ENCODE results near the gene AATK. TPM values are rescaled to one million over a fixed set of nuclear protein-coding genes. Genes with fewer than 3 reads are reported as not detected.
A peak's percentile ranks its signal among the peaks of the same experiment; 100 is the strongest.

The AATK gene
- total and polyA plus RNA-seq, 9 of the 15 experiments (the other 6 are each of a cell fraction or from before 2014, with no cell fraction given): 0.11 to 0.55 (median 0.38) TPM; not detected in 5

DNA sequence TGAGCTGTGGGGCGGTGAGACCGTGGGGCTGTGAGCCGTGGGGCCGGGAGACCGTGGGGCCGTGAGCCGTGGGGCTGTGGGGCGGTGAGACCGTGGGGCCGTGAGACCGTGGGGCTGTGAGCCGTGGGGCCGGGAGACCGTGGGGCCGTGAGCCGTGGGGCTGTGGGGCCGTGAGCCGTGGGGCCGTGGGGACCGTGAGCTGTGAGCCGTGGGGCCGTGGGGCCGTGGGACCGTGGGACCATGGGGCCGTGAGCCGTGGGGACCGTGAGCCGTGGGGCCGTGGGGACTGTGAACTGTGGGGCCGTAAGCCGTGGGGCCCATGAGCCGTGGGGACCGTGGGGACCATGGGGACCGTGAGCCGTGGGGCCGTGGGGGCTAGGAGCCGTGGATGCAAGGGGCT is 25.3 kb downstream of the AATK start:
- no peak for ATAC-seq
- Histone ChIP-seq H3K79me2 (ENCODE audit: control insufficient read depth, insufficient read depth, low read length) (no peaks in the 10 kb centered on the region), H3K9ac (ENCODE audit: insufficient read depth in 1 of 2, low read depth in 2 of 2, low read length in 2 of 2) (no peak overlapping the region), H3K4me3 (no peak overlapping the region), H3K27me3 (ENCODE audit: control insufficient read depth in 2 of 2, insufficient read depth in 2 of 2, low read length in 2 of 2) (peaks cover 0 to 16% of the 10 kb centered on the region in 2 experiments; a peak in 2 of 5 replicates), H3K9me1 (ENCODE audit: control insufficient read depth, insufficient read depth, low read length) (no peaks in the 10 kb centered on the region), H3K9me3 (replicated peaks; ENCODE audit: control insufficient read depth, insufficient read depth, low read depth, low read length) (peaks cover 2% of the 10 kb centered on the region; the same call in 1 of the 2 replicates), H2AFZ (ENCODE audit: low read depth, low read length) (no peak overlapping the region), H3K4me1 (replicated peaks in 1 of 2; ENCODE audit: control insufficient read depth in 2 of 2, insufficient read depth in 2 of 2, low read length in 2 of 2) (peaks cover 9 to 41% of the 10 kb centered on the region in 2 experiments; a peak in 3 of 5 replicates), H3K27ac (ENCODE audit: extremely low read depth, low read depth, low read length) (no peak overlapping the region), H3K36me3 (ENCODE audit: control insufficient read depth, insufficient read depth, low read length) (no peaks in the 10 kb centered on the region), H4K20me1 (replicated peaks; ENCODE audit: control insufficient read depth, insufficient read depth, low read length) (no peaks in the 10 kb centered on the region), H3K4me2 (ENCODE audit: insufficient read depth, low read length) (no peak overlapping the region)
- ChIA-PET CTCF (ENCODE audit: low intra/inter-chr PET ratio) (no interaction called here), POLR2A (interaction anchor here (1.4 kb wide), 1 partner anchor 9 kb away, joined by 6 read pairs; no protein-coding TSS in a partner anchor)
- 22% methylated on average over 18 of the region's 37 CpGs for WGBS (ENCODE audit: insufficient coverage, low coverage, missing lambda C conversion rate)
- TF ChIP-seq ZNF764 (CRISPR knock-in tag; IDR thresholded peaks at IDR 0.05; ENCODE audit: low read depth): no peak
- peak; percentile 94 for TF ChIP-seq SAFB (IDR thresholded peaks at IDR 0.05; ENCODE audit: borderline replicate concordance, low read depth, low read length)
- no TSS peak for BruUV-seq (replicated peaks)
- no peak for DNase-seq (ENCODE audit: extremely low read depth in 1 of 4, low spot score in 3 of 4)
- in situ Hi-C loops (cut with MboI): loop anchor here (25.0 kb wide), 1 partner anchor 97 kb away; the partner anchor contains the start of genes NDUFAF8 and TEPSIN
- intact Hi-C loops (cut with micrococcal nuclease): loop anchor here (5.0 kb wide), 1 partner anchor 87 kb away; no protein-coding TSS in a partner anchor
- no peak for FAIRE-seq

DNA sequence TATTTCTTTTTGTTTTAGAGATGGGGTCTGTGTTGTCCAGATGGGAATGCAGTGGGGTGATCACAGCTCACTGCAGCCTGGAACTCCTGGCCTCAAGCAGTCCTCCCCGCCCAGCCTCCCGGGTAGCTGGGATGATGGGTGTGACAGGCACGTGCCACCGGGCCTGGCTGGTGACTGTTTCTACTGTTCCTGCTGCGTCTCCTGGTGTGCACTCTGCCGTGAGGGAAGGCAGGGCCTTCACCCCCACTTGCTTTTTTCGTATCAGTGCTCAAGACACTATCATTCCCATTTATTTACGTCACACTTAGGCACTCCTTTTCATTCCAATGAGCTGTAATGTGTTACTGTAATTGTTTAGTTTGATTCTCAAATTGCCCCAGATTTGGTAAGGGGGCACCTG is 26.0 kb downstream of the AATK start:
- Histone ChIP-seq H3K36me3 (ENCODE audit: control insufficient read depth, insufficient read depth, low read length) (no peaks in the 10 kb centered on the region), H3K9me1 (ENCODE audit: control insufficient read depth, insufficient read depth, low read length) (no peaks in the 10 kb centered on the region), H2AFZ (ENCODE audit: low read depth, low read length) (no peak overlapping the region), H3K4me3 (no peak overlapping the region), H3K9me3 (replicated peaks; ENCODE audit: control insufficient read depth, insufficient read depth, low read depth, low read length) (peaks cover 2% of the 10 kb centered on the region; the same call in 1 of the 2 replicates), H3K9ac (ENCODE audit: insufficient read depth in 1 of 2, low read depth in 2 of 2, low read length in 2 of 2) (no peak overlapping the region), H3K79me2 (ENCODE audit: control insufficient read depth, insufficient read depth, low read length) (no peaks in the 10 kb centered on the region), H3K27ac (ENCODE audit: extremely low read depth, low read depth, low read length) (no peak overlapping the region), H3K27me3 (ENCODE audit: control insufficient read depth in 2 of 2, insufficient read depth in 2 of 2, low read length in 2 of 2) (peaks cover 0 to 23% of the 10 kb centered on the region in 2 experiments; a peak in 2 of 5 replicates), H4K20me1 (replicated peaks; ENCODE audit: control insufficient read depth, insufficient read depth, low read length) (no peaks in the 10 kb centered on the region), H3K4me1 (replicated peaks in 1 of 2; ENCODE audit: control insufficient read depth in 2 of 2, insufficient read depth in 2 of 2, low read length in 2 of 2) (peaks cover 9 to 47% of the 10 kb centered on the region in 2 experiments; a peak in 3 of 5 replicates), H3K4me2 (ENCODE audit: insufficient read depth, low read length) (no peak overlapping the region)
- FAIRE-seq (no peak), ATAC-seq (no peak), DNase-seq (ENCODE audit: extremely low read depth in 1 of 4, low spot score in 3 of 4) (no peak)
- TF ChIP-seq HDAC6 (IDR thresholded peaks at IDR 0.05; ENCODE audit: low read depth, low read length) (no peak), ZNF263 (CRISPR knock-in tag; IDR thresholded peaks at IDR 0.05; ENCODE audit: borderline replicate concordance) (0 out of 2 replicates have a peak, but pooled peaks have one; percentile 19), ZNF57 (CRISPR knock-in tag; IDR thresholded peaks at IDR 0.05) (no peak), BHLHE40 (IDR thresholded peaks at IDR 0.05; ENCODE audit: low read length) (peak; percentile 62)
- TF ChIP-seq, protein P1, sequence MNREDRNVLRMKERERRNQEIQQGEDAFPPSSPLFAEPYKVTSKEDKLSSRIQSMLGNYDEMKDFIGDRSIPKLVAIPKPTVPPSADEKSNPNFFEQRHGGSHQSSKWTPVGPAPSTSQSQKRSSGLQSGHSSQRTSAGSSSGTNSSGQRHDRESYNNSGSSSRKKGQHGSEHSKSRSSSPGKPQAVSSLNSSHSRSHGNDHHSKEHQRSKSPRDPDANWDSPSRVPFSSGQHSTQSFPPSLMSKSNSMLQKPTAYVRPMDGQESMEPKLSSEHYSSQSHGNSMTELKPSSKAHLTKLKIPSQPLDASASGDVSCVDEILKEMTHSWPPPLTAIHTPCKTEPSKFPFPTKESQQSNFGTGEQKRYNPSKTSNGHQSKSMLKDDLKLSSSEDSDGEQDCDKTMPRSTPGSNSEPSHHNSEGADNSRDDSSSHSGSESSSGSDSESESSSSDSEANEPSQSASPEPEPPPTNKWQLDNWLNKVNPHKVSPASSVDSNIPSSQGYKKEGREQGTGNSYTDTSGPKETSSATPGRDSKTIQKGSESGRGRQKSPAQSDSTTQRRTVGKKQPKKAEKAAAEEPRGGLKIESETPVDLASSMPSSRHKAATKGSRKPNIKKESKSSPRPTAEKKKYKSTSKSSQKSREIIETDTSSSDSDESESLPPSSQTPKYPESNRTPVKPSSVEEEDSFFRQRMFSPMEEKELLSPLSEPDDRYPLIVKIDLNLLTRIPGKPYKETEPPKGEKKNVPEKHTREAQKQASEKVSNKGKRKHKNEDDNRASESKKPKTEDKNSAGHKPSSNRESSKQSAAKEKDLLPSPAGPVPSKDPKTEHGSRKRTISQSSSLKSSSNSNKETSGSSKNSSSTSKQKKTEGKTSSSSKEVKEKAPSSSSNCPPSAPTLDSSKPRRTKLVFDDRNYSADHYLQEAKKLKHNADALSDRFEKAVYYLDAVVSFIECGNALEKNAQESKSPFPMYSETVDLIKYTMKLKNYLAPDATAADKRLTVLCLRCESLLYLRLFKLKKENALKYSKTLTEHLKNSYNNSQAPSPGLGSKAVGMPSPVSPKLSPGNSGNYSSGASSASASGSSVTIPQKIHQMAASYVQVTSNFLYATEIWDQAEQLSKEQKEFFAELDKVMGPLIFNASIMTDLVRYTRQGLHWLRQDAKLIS (CRISPR knock-in tag; IDR thresholded peaks at IDR 0.05): no peak
- BruUV-seq (replicated peaks): no TSS peak
- in situ Hi-C loops (cut with MboI) (loop anchor here (25.0 kb wide), 1 partner anchor 97 kb away; the partner anchor contains the start of genes NDUFAF8 and TEPSIN), intact Hi-C loops (cut with micrococcal nuclease) (loop anchor here (5.0 kb wide), 1 partner anchor 87 kb away; no protein-coding TSS in a partner anchor)
- POLR2A ChIA-PET: interaction anchor here (1.4 kb wide), 1 partner anchor 8 kb away, joined by 6 read pairs; no protein-coding TSS in a partner anchor
- 5% methylated on average over 8 of the region's 8 CpGs for WGBS (ENCODE audit: insufficient coverage, low coverage, missing lambda C conversion rate)
- CTCF ChIA-PET (ENCODE audit: low intra/inter-chr PET ratio): interaction anchor here (0.9 kb wide), 1 partner anchor 102 kb away, joined by 3 read pairs; no protein-coding TSS in a partner anchor
